HCT116 (cell line): ENCODE data around the gene RAD51AP1.

ENCODE experiments used
- CEBPB ChIP-seq: IDR thresholded peaks from 2 replicates; pipeline ENCODE4 v1.6.1; 2012; ENCODE audit warnings: low read depth
- CTCF ChIP-seq, 3 experiments: fragments of 200-600 bp in 1 of 3; sonication (generic) in 1 of 3; IDR thresholded peaks in 2 of 3; conservative IDR thresholded peaks in 1 of 3; 2 replicates each; pipeline ENCODE4 v1.5.1; 2012 to 2017; ENCODE audit warnings: low read depth in 2 of 3, low read length in 2 of 3, antibody characterized with exemption in 1 of 3, borderline replicate concordance in 1 of 3, control low read depth in 1 of 3, mild to moderate bottlenecking in 1 of 3, mixed read lengths in 1 of 3, mixed run types in 1 of 3, moderate library complexity in 1 of 3; ENCODE audit not compliant: insufficient read depth in 1 of 3
- ELF1 ChIP-seq: IDR thresholded peaks from 2 replicates; pipeline ENCODE4 v1.6.1; 2012; ENCODE audit warnings: low read depth, borderline replicate concordance
- EZH2 ChIP-seq: fragments of 200-600 bp; sonication (generic); IDR thresholded peaks from 2 replicates; pipeline ENCODE4 v1.6.1; 2017; ENCODE audit warnings: antibody characterized with exemption, mixed run types
- POLR2A ChIP-seq: IDR thresholded peaks from 2 replicates; pipeline ENCODE4 v1.7.0; 2011; ENCODE audit warnings: borderline replicate concordance; ENCODE audit not compliant: insufficient read depth, insufficient read length; ENCODE audit errors: extremely low read depth
- RAD21 ChIP-seq: IDR thresholded peaks from 2 replicates; pipeline ENCODE4 v1.6.1; 2012; ENCODE audit warnings: low read depth, mild to moderate bottlenecking
- REST ChIP-seq: IDR thresholded peaks from 2 replicates; pipeline ENCODE4 v1.6.1; 2012; ENCODE audit warnings: low read depth
- SIN3A ChIP-seq: IDR thresholded peaks from 2 replicates; pipeline ENCODE4 v1.6.1; 2012; ENCODE audit warnings: low read depth
- SRF ChIP-seq: IDR thresholded peaks from 2 replicates; pipeline ENCODE4 v1.6.1; 2012; ENCODE audit warnings: low read depth
- TCF7L2 ChIP-seq: IDR thresholded peaks from 2 replicates; pipeline ENCODE4 v1.7.0; 2011; ENCODE audit warnings: borderline replicate concordance, inconsistent platforms; ENCODE audit not compliant: insufficient read depth, insufficient read length; ENCODE audit errors: extremely low read depth
- ZNF274 ChIP-seq: fragments of 200-500 bp; sonication (Bioruptor generic); IDR thresholded peaks from 2 replicates; pipeline ENCODE4 v1.6.1; 2014; ENCODE audit warnings: mild to moderate bottlenecking, low read depth, low read length, inconsistent platforms

GRCh38 chr12:4530982-4531586 is 7.6 kb upstream of the RAD51AP1 start:
- no peak for TF ChIP-seq REST
- TF ChIP-seq ZNF274, result no peak
- no peak for TF ChIP-seq CTCF (IDR thresholded peaks at IDR 0.05 in 2 of 3, conservative IDR thresholded peaks at IDR 0.05 in 1 of 3; ENCODE audit: borderline replicate concordance in 1 of 3, insufficient read depth in 1 of 3, low read depth in 2 of 3, low read length in 2 of 3)
- no peak for TF ChIP-seq SIN3A
- no peak for TF ChIP-seq SRF
- TF ChIP-seq POLR2A, result no peak
- no peak for TF ChIP-seq CEBPB
- no peak for TF ChIP-seq EZH2
- TF ChIP-seq RAD21, result no peak
- TF ChIP-seq TCF7L2, result no peak
- TF ChIP-seq ELF1, result no peak
